CD14-positive monocyte (primary cell): ENCODE results near the gene ZNF385A. TPM values are rescaled to one million over a fixed set of nuclear protein-coding genes. Genes with fewer than 3 reads are reported as not detected.

ENCODE experiments used
- DNase-seq, 3 donors: peaks; one replicate each; pipeline ENCODE4 v3.0.0-alpha.2; 2011 to 2022
- H2AFZ ChIP-seq: 2 replicates; pipeline ENCODE4 v1.6.0; 2012; ENCODE audit warnings: mild to moderate bottlenecking, low read depth, low read length, inconsistent platforms; ENCODE audit not compliant: insufficient read depth, poor library complexity, severe bottlenecking
- H3K27ac ChIP-seq, 2 donors: 1 replicate in 1 of 2; 2 replicates in 1 of 2; pipeline ENCODE4 v1.5.1; 2012 to 2013; ENCODE audit warnings: low read length in 2 of 2, control low read depth in 1 of 2, inconsistent platforms in 1 of 2, low read depth in 1 of 2, mild to moderate bottlenecking in 1 of 2
- H3K27me3 ChIP-seq, 2 donors: one replicate each; pipeline versions ENCODE4 v1.6.0 to v1.6.1; 2011 to 2013; ENCODE audit warnings: low read length in 2 of 2; ENCODE audit not compliant: control insufficient read depth in 2 of 2, insufficient read depth in 2 of 2
- H3K36me3 ChIP-seq, 2 donors: replicated peaks in 1 of 2; 1 replicate in 1 of 2; 2 replicates in 1 of 2; pipeline versions ENCODE4 v1.5.1 to v1.6.1; 2012 to 2013; ENCODE audit warnings: low read length in 2 of 2, control low read depth in 1 of 2, inconsistent platforms in 1 of 2, mild to moderate bottlenecking in 1 of 2; ENCODE audit not compliant: insufficient read depth in 2 of 2, control insufficient read depth in 1 of 2
- H3K4me1 ChIP-seq, 2 donors: 1 replicate in 1 of 2; 2 replicates in 1 of 2; pipeline versions ENCODE4 v1.5.1 to v1.6.1; 2012 to 2013; ENCODE audit warnings: low read length in 2 of 2, control low read depth in 1 of 2, inconsistent platforms in 1 of 2, mild to moderate bottlenecking in 1 of 2, moderate library complexity in 1 of 2; ENCODE audit not compliant: insufficient read depth in 2 of 2, control insufficient read depth in 1 of 2
- H3K4me2 ChIP-seq: replicated peaks from 2 replicates; pipeline ENCODE3; 2012; ENCODE audit warnings: low read length, moderate library complexity, mild to moderate bottlenecking; ENCODE audit not compliant: poor library complexity, severe bottlenecking; ENCODE audit errors: extremely low read depth
- H3K4me3 ChIP-seq, 3 experiments: fragments of 200-600 bp in 1 of 3; sonication (generic) in 1 of 3; replicated peaks in 1 of 3; 1 replicate in 2 of 3; 2 replicates in 1 of 3; pipeline ENCODE4 v1.5.1; 2011 to 2013; ENCODE audit warnings: low read length in 3 of 3, mild to moderate bottlenecking in 3 of 3, control low read depth in 2 of 3, low read depth in 2 of 3, inconsistent platforms in 1 of 3, moderate library complexity in 1 of 3
- H3K79me2 ChIP-seq: 2 replicates; pipeline ENCODE4 v1.6.0; 2012; ENCODE audit warnings: mild to moderate bottlenecking, control low read depth, inconsistent platforms, low read length, moderate library complexity; ENCODE audit not compliant: insufficient read depth
- H3K9ac ChIP-seq: 2 replicates; pipeline ENCODE4 v1.6.0; 2017; ENCODE audit warnings: low read length, mild to moderate bottlenecking; ENCODE audit not compliant: insufficient read depth, poor library complexity, severe bottlenecking
- H3K9me3 ChIP-seq, 2 donors: replicated peaks in 1 of 2; 1 replicate in 1 of 2; 2 replicates in 1 of 2; pipeline versions ENCODE4 v1.5.1 to v1.6.1; 2012 to 2013; ENCODE audit warnings: low read length in 2 of 2, control low read depth in 1 of 2; ENCODE audit not compliant: control insufficient read depth in 1 of 2, insufficient read depth in 1 of 2
- H4K20me1 ChIP-seq: 2 replicates; pipeline ENCODE4 v1.6.0; 2012; ENCODE audit warnings: mild to moderate bottlenecking, low read length, control low read depth, moderate library complexity; ENCODE audit not compliant: insufficient read depth
- H3K27ac Mint-ChIP-seq, 7 donors: one replicate each; pipeline ENCODE4 v1.8.0; 2020; ENCODE audit warnings: mild to moderate bottlenecking in 7 of 7, mixed read lengths in 7 of 7, moderate library complexity in 6 of 7, inconsistent platforms in 2 of 7
- H3K27me3 Mint-ChIP-seq, 3 donors: one replicate each; pipeline ENCODE4 v1.8.0; 2021 to 2022; ENCODE audit warnings: low read depth in 3 of 3, mild to moderate bottlenecking in 3 of 3, mixed read lengths in 3 of 3, moderate library complexity in 3 of 3, inconsistent platforms in 1 of 3
- H3K36me3 Mint-ChIP-seq, 2 donors: one replicate each; pipeline ENCODE4 v1.8.0; 2020; ENCODE audit warnings: mixed read lengths in 2 of 2, inconsistent platforms in 1 of 2, mild to moderate bottlenecking in 1 of 2
- H3K4me1 Mint-ChIP-seq: one replicate; pipeline ENCODE4 v1.8.0; 2020; ENCODE audit warnings: mild to moderate bottlenecking, mixed read lengths
- H3K4me3 Mint-ChIP-seq, 2 donors: one replicate each; pipeline ENCODE4 v1.8.0; 2020; ENCODE audit warnings: mild to moderate bottlenecking in 2 of 2, mixed read lengths in 2 of 2, moderate library complexity in 1 of 2
- H3K9me3 Mint-ChIP-seq, 7 donors: one replicate each; pipeline ENCODE4 v1.8.0; 2020 to 2022; ENCODE audit warnings: mixed read lengths in 7 of 7, mild to moderate bottlenecking in 6 of 7, moderate library complexity in 6 of 7, inconsistent platforms in 2 of 7
- CTCF ChIP-seq: fragments of 200-600 bp; IDR thresholded peaks from one replicate; pipeline ENCODE4 v1.8.0; 2022; ENCODE audit warnings: antibody characterized with exemption, mild to moderate bottlenecking
- WGBS: methylation state at CpG from one replicate; pipeline ENCODE4 v1.1.5; 2013; ENCODE audit warnings: missing lambda C conversion rate; ENCODE audit not compliant: insufficient coverage; 5-methylcytosine and 5-hydroxymethylcytosine counted together
- intact Hi-C, 2 donors: fragments of 100-400 bp; cut with micrococcal nuclease; formaldehyde crosslinking; loops; one replicate each; pipeline versions ENCODE4 v1.15.0 to v1.15.1; 2023
- polyA plus RNA-seq, 3 donors: library from polyadenylated mRNA; depleted of rRNA in 1 of 3; unstranded in 2 of 3; stranded (reverse) in 1 of 3; fragments of 300-500 nt in 2 of 3; fragments of >200 nt in 1 of 3; fragmentation: Illumina TruSeq in 2 of 3; gene quantifications; 1 replicate in 2 of 3; 2 replicates in 1 of 3; pipeline ENCODE4 v1.2.3, GENCODE V29; 2012 to 2021

ZNF385A gene
- polyA plus RNA-seq, 3 donors, result 53.9 to 97.6 (median 78.3) TPM

- H3K4me3 Mint-ChIP-seq, result peak within 1 kb of the TSS; percentile 100
- H3K36me3 Mint-ChIP-seq, result peaks cover 5 to 11% of the 10 kb centered on the region in 2 donors
- peaks cover 57 to 77% of the 10 kb centered on the region in 2 donors for H3K4me1 ChIP-seq
- H3K9me3 ChIP-seq, result no peaks in the 10 kb centered on the region
- 4% methylated on average over 33 of the region's 46 CpGs for WGBS
- peak within 1 kb of the TSS; percentile 97 for H3K4me2 ChIP-seq
- intact Hi-C loops, result no loop called here
- H3K27ac ChIP-seq, result peak within 1 kb of the TSS; percentile 72 to 99
- peaks cover 52% of the 10 kb centered on the region for H3K79me2 ChIP-seq
- peak within 1 kb of the TSS; percentile 97 for H3K9ac ChIP-seq
- peak within 1 kb of the TSS; percentile 84 for H2AFZ ChIP-seq
- peaks cover 76% of the 10 kb centered on the region for H3K4me1 Mint-ChIP-seq
- H3K9me3 Mint-ChIP-seq, result peaks cover 0 to 3% (median 0%) of the 10 kb centered on the region in 7 donors
- peak; percentile 64 to 85 (median 84) for DNase-seq
- TF ChIP-seq CTCF, result no peak
- H3K27ac Mint-ChIP-seq, result peak within 1 kb of the TSS; percentile 88 to 99 (median 99)
- peaks cover 2 to 5% (median 2%) of the 10 kb centered on the region in 3 donors for H3K27me3 Mint-ChIP-seq
- H4K20me1 ChIP-seq, result peaks cover 30% of the 10 kb centered on the region
- no peaks in the 10 kb centered on the region for H3K36me3 ChIP-seq
- peak within 1 kb of the TSS; percentile 80 to 98 (median 95) for H3K4me3 ChIP-seq
- no peaks in the 10 kb centered on the region for H3K27me3 ChIP-seq
These were observed 34.8 kb upstream of the ZNF385A start, which contains the start of gene ITGA5 for GRCh38 chr12:54419088-54419887. ITGA5 (minus strand) TSS chr12:54419266; CDS start chr12:54419198, 68 bp downstream.

DNA sequence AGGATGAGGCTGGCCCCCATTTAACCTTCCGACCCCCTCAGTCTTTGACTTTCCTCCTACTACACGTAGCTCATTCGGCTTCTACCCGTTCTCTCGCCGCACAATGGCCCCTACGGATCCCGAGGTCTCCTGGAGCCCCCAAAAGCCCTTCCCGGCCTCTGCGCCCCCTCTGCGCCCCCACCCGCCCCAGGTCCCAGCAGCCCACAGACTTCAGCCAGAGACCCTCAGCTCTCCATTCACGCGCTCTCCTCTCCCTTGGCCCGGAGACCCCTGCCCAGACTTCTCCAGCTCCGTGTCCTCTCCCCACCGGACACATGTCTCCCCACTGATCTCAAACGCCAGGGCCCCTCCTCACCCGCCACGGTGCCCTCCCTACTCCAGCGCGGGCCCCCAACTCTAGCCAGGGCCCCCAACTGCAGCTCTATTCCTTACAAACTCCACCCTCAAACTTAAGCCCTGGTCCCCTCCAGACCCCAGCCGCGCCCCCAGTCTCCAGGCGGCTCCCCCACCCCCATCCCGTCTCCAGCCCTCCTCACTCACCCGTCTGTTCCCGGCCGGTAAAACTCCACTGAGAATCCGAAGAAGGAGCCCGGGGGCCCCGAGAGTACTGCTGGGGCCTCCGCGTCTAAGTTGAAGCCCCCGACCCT, 34.0 kb upstream of the ZNF385A start:
- Histone ChIP-seq H4K20me1 (peaks cover 35% of the 10 kb centered on the region), H3K4me1 (peaks cover 57 to 77% of the 10 kb centered on the region in 2 donors), H3K79me2 (peaks cover 59% of the 10 kb centered on the region), H3K9me3 (no peaks in the 10 kb centered on the region), H3K9ac (peak overlapping the region; percentile 97), H3K4me3 (peak overlapping the region; percentile 80 to 98 (median 95)), H2AFZ (peak overlapping the region; percentile 84), H3K27me3 (no peaks in the 10 kb centered on the region), H3K36me3 (no peaks in the 10 kb centered on the region), H3K27ac (peak overlapping the region; percentile 72 to 99), H3K4me2 (peak overlapping the region; percentile 97)
- intact Hi-C loops, result no loop called here
- peaks cover 2 to 5% (median 2%) of the 10 kb centered on the region in 3 donors for H3K27me3 Mint-ChIP-seq
- TF ChIP-seq CTCF, result no peak
- H3K27ac Mint-ChIP-seq, result peak overlapping the region; percentile 88 to 99 (median 99)
- peak overlapping the region; percentile 100 for H3K4me3 Mint-ChIP-seq
- under 1% methylated on average over 33 of the region's 35 CpGs for WGBS
- DNase-seq, result no peak
- peaks cover 0 to 3% (median 0%) of the 10 kb centered on the region in 7 donors for H3K9me3 Mint-ChIP-seq
- H3K4me1 Mint-ChIP-seq, result peaks cover 76% of the 10 kb centered on the region
- peaks cover 10 to 11% of the 10 kb centered on the region in 2 donors for H3K36me3 Mint-ChIP-seq
